Islet precursor cell (in vitro differentiated cells): ENCODE data around the gene GJA9.
"Not testable (repeated sequence)": the region's sequence is repeated elsewhere in the genome, so short reads cannot be mapped to it uniquely, and the experiment has no call there.

ENCODE experiments used
- DNase-seq: peaks from one replicate; pipeline ENCODE4 v3.0.0-alpha.2; 2018

The GJA9 gene

GRCh38 chr1:38881487-38881886 is at the start of gene GJA9:
Gene GJA9, minus strand, starts transcription at chr1:38881587. Its CDS starts 5,489 bp downstream, at chr1:38876098.
- no peak for DNase-seq

GRCh38 chr1:38929476-38929875 is 48.1 kb upstream of the GJA9 start:
- no peak for DNase-seq

GRCh38 chr1:38929054-38929453 is 47.7 kb upstream of the GJA9 start:
- no peak for DNase-seq

GRCh38 chr1:38926091-38926490 is 44.7 kb upstream of the GJA9 start:
- no peak for DNase-seq

- DNase-seq = no peak
Measured at GRCh38 chr1:38925391-38925790, 44.0 kb upstream of the GJA9 start.

GRCh38 chr1:38923607-38924006 is 42.2 kb upstream of the GJA9 start:
- no peak for DNase-seq

GRCh38 chr1:38919130-38919529 is 37.7 kb upstream of the GJA9 start:
- DNase-seq = no peak

GRCh38 chr1:38918568-38918967 is 37.2 kb upstream of the GJA9 start:
- DNase-seq = no peak

GRCh38 chr1:38917772-38918171 is 36.4 kb upstream of the GJA9 start:
- no peak for DNase-seq

- no peak for DNase-seq
Measured at GRCh38 chr1:38917337-38917736, 36.0 kb upstream of the GJA9 start.

GRCh38 chr1:38915352-38915948 is 34.1 kb upstream of the GJA9 start:
- no peak for DNase-seq

GRCh38 chr1:38914908-38915307 is 33.5 kb upstream of the GJA9 start:
- not testable (repeated sequence) for DNase-seq

- no peak for DNase-seq
Measured at GRCh38 chr1:38908821-38909220, 27.4 kb upstream of the GJA9 start.

- DNase-seq = no peak
Measured at GRCh38 chr1:38905985-38906384, 24.6 kb upstream of the GJA9 start.

GRCh38 chr1:38899560-38899959 is 18.2 kb upstream of the GJA9 start:
- DNase-seq = no peak

GRCh38 chr1:38898653-38899230 is 17.4 kb upstream of the GJA9 start:
- DNase-seq = no peak

GRCh38 chr1:38896169-38896568 is 14.8 kb upstream of the GJA9 start:
- DNase-seq = no peak

- no peak for DNase-seq
Measured at GRCh38 chr1:38892976-38893375, 11.6 kb upstream of the GJA9 start.

- peak; percentile 76 for DNase-seq
Measured at GRCh38 chr1:38891753-38892152, 10.4 kb upstream of the GJA9 start.

- DNase-seq = no peak
Measured at GRCh38 chr1:38889589-38889988, 8.2 kb upstream of the GJA9 start.

GRCh38 chr1:38888423-38889333 is 7.3 kb upstream of the GJA9 start:
- no peak for DNase-seq

- no peak for DNase-seq
Measured at GRCh38 chr1:38885092-38885491, 3.7 kb upstream of the GJA9 start.

GRCh38 chr1:38875811-38876210 is 5.6 kb downstream of the GJA9 start:
- no peak for DNase-seq
